C4-2B (cell line): ENCODE results near the gene CBX7.

Experiments
- ZFX ChIP-seq: fragments of 450-650 bp; IDR thresholded peaks from 2 replicates; pipeline ENCODE4 v1.6.1; 2017
- TF ChIP-seq, protein P1 (sequence below): fragments of 450-650 bp; conservative IDR thresholded peaks from 2 replicates; pipeline ENCODE4 v1.5.1; 2017; ENCODE audit warnings: mild to moderate bottlenecking

DNA sequence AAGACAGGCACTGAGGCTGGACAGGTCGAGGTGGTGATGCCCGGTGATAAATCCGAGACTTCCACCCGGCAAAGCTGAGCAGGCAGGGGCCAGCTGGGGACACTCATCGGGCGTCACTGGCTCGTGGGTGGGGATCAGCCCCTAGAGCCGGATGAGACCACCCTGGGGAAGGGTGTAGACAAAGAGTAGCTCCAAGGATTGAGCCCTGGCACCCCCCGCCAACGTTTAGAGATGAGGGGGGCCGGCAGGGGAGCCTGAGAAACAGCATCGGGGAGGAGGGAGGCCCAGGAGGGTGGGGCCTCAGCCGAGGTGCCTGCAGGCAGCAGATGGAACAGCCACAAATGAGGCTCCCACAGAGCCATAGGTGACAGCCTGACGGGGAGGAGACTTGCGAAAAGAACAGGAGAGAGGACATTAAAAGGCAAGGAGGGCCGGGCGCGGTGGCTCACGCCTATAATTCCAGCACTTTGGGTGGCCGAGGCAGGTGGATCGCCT lies 27.4 kb upstream of the CBX7 start:
- TF ChIP-seq, protein P1, sequence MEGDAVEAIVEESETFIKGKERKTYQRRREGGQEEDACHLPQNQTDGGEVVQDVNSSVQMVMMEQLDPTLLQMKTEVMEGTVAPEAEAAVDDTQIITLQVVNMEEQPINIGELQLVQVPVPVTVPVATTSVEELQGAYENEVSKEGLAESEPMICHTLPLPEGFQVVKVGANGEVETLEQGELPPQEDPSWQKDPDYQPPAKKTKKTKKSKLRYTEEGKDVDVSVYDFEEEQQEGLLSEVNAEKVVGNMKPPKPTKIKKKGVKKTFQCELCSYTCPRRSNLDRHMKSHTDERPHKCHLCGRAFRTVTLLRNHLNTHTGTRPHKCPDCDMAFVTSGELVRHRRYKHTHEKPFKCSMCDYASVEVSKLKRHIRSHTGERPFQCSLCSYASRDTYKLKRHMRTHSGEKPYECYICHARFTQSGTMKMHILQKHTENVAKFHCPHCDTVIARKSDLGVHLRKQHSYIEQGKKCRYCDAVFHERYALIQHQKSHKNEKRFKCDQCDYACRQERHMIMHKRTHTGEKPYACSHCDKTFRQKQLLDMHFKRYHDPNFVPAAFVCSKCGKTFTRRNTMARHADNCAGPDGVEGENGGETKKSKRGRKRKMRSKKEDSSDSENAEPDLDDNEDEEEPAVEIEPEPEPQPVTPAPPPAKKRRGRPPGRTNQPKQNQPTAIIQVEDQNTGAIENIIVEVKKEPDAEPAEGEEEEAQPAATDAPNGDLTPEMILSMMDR: no peak
- no peak for TF ChIP-seq ZFX
